ENCODE data around the gene KLF6.

GRCh38 chr10:3765146-3765545 lies 19.9 kb downstream of the KLF6 start:
- TF ChIP-seq CTCF (IDR thresholded peaks at IDR 0.05; ENCODE audit: low read depth, low read length, poor library complexity, severe bottlenecking) (no peak), EZH2phosphoT487 (IDR thresholded peaks at IDR 0.05; ENCODE audit: borderline replicate concordance, low read length) (no peak)

All from DOHH2 (cell line).